ENCODE results near the gene RADX.

DNA sequence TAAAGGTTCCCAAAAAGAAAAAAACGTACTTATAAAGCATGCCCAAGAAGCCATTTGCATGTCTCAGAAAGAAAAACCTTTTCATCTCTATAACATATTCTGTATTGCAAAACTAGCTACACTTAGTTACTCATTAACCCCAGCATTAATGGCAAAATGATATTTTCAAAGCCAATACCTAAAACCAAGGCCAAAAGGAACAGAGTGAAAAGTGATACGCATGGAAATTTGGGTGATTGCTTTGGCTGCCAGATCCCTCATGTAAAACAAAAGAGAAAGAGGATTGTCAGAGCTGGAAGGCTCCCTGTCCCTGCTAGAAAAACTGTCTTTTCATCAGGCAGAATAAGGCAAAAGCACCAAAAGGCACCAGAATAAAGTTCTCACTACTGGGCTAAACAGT is 46.8 kb upstream of the RADX start:
- TF ChIP-seq POLR2A (IDR thresholded peaks at IDR 0.05): no peak
- TF ChIP-seq, protein P1, sequence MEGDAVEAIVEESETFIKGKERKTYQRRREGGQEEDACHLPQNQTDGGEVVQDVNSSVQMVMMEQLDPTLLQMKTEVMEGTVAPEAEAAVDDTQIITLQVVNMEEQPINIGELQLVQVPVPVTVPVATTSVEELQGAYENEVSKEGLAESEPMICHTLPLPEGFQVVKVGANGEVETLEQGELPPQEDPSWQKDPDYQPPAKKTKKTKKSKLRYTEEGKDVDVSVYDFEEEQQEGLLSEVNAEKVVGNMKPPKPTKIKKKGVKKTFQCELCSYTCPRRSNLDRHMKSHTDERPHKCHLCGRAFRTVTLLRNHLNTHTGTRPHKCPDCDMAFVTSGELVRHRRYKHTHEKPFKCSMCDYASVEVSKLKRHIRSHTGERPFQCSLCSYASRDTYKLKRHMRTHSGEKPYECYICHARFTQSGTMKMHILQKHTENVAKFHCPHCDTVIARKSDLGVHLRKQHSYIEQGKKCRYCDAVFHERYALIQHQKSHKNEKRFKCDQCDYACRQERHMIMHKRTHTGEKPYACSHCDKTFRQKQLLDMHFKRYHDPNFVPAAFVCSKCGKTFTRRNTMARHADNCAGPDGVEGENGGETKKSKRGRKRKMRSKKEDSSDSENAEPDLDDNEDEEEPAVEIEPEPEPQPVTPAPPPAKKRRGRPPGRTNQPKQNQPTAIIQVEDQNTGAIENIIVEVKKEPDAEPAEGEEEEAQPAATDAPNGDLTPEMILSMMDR (IDR thresholded peaks at IDR 0.05): no peak
- no peak for TF ChIP-seq POLR2AphosphoS5 (IDR thresholded peaks at IDR 0.05)

All from prostate gland (tissue), 2 donors.